HG02884 (cell line): ENCODE results near the gene ARHGAP28.

ENCODE experiments used
- ATAC-seq: cut with Tn5 transposase; IDR thresholded peaks from one replicate; pipeline ENCODE4 v1.9.1; 2021; ENCODE audit warnings: mild to moderate bottlenecking, moderate library complexity; ENCODE audit not compliant: unreplicated experiment

The ARHGAP28 gene

DNA sequence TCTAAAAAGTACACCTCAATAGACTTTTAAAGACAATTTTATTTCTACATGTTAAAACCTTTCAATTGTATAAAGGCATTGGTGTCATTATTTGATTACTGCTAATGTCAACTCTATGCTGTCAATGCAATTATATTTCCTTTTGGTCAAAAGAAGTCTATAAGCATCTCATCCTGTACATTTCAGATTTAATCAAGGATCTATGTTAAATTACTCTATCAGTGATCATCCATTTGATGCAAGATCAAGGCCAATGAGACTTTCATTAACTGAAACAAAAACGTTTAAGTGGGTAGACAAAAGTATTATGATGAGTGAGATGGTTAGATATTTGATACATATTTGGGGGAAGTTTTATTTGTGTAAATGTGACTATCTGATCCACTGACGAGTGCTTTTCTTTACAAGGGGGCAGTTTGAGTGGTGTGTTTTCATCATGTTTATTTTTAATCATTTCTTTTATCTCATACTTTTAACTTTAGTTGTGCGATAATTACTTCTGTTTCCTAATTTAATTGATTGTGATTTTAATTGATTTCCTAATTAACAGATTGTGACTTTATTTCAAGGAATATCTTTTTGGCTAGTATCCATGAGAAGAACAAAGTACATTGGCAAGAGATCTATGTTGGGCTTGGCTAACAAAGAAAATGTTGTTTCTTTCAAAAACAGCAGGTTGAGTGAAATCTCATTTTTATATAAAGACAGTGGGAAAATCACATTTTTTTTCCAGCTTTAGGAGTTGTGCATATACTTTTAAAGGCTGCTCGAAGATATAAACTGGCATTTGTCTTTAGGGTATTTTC lies 1.1 kb downstream of the ARHGAP28 start:
- ATAC-seq = no peak

- ATAC-seq = no peak
Measured at GRCh38 chr18:6731222-6731596, 1.7 kb downstream of the ARHGAP28 start.

GRCh38 chr18:6732952-6733351 lies 3.4 kb downstream of the ARHGAP28 start:
- no peak for ATAC-seq

DNA sequence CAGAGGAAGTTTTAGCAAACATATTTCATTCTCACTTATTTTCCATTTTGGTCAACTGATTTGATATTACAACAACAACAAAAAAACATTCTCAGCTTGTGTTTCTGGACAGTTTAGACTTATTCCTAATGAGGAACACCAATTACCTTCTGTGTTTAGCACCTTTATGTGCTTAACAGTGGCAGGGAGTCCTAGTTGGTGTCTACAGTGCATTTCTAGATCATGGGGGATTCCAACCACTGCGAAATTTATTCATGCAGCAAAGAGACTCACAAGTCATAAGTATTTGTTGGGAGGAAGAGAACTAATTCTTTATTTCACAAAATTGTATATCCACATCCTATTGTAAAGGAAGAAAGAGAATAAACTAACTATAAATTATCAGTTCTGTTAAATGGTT lies 4.2 kb downstream of the ARHGAP28 start:
- ATAC-seq = no peak

DNA sequence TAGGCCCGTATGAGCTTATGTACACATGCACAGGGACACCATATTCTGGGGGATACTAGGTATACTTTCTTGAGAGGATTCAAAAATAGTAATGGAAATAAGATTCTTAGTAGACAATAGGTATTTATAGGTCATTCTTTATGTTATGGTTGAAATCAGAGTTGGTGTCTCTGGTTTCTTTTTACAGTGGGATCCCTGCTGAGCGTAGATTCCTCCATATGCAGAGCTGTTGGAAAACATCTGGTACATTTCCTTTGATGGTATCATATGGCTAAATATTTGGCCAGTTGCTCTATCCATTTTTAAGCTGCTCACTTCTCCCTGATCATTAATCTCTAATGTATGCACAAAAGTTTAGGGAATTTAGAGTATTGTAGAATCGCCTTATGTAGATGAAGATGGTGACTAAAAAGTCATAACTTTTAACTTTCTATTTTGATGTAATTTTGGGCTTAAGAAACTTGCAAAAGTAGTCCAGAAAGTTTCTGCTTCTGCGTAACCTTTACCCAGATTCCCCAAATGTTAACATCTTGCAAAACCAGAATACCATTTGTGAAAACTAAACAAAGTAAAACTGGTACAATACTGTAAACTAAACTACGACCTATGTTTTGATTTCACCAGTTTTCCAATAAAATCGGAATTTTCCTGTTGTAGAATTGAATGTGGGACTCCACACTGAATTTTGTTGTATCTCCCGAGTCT lies 5.4 kb downstream of the ARHGAP28 start:
- ATAC-seq = no peak

GRCh38 chr18:6737833-6738232 lies 8.3 kb downstream of the ARHGAP28 start:
- ATAC-seq = no peak

- no peak for ATAC-seq
Measured at GRCh38 chr18:6738622-6739021, 9.1 kb downstream of the ARHGAP28 start.

- ATAC-seq = no peak
Measured at GRCh38 chr18:6741232-6741663, 11.7 kb downstream of the ARHGAP28 start.

DNA sequence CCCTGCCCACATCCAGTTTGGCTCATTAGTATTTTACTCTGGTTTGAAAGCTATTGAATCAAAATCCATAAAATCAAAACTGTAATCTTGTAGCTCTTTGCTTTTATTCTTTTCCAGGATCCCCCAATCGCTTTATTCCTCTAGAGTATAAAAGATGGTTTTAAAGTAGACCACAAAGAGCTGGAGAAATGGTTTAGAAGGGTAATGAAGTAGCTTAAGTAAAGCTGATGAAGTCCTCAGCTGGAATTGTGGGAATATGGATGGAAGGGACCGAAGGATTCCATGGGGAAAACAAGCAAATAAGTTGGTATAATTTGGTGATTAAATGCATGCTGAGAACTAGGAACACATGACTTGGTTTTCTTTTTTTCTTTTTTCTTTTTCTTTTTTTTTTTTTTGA lies 12.3 kb downstream of the ARHGAP28 start:
- no peak for ATAC-seq

DNA sequence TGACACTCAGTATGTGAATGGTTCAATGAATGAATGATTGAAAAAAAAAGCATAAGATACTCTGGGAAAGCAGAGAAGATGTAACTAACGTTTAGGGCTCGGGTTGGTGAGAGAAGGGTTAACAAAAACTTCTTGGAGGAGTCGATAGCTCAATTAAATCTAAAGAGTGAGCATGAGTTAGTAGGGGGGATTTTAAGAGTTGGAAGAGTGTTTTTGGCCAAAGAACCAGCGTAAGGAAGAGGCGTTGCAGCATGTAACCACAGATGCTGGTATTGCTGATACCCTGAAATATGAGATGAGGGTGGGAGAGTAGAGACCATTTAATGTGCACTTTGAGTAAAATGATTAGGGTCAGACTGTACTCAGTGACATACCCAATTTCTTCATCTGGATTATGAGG lies 14.5 kb downstream of the ARHGAP28 start:
- ATAC-seq = no peak

GRCh38 chr18:6744816-6745455 lies 15.4 kb downstream of the ARHGAP28 start:
- no peak for ATAC-seq

- ATAC-seq = no peak
Measured at GRCh38 chr18:6745504-6746031, 16.1 kb downstream of the ARHGAP28 start.

DNA sequence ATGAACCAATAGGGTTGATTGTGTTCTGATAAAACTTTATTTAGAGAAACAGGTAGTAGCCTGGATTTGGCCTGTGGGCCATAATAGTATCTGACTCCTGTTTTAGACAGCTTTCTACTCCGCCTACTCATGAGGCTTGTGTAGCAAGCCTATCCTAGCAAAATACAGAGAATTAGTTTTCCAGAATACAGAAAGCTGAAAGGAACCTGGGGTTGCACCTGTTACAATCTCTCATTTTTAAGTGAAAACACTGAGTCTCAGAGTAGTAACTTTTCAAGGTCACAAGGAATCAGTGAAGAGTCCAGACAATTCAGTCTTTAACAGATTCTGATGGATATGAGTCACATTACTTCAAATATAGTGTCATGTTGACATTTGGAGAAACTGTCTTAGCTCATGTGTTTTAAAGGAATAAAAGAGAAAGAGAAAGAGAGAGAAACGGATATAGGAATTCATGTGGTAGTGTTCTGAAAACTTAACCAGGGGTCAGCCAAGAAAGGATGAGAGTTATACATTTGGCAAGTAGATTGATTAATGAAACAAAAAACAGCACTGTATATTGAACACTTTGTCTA lies 17.0 kb downstream of the ARHGAP28 start:
- no peak for ATAC-seq

DNA sequence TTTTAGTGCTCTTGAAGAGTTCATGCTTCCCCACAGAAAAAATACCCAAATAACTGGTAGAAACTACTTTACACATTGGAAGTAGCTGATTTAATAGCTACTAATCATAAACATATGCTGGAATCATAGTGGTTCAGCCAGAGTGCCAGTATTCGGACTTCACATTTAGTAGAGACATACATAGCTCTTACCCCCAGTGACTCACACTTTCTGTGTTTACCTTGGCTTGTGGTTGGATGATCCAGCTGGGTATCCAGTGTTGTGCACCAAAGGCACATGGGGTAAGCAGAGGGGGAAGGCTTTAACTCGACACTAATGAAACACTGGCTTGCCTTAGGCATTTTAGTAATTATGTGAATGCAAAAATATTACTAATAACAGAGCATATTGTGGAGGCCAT lies 18.1 kb downstream of the ARHGAP28 start:
- ATAC-seq = no peak

- no peak for ATAC-seq
Measured at GRCh38 chr18:6748241-6748640, 18.7 kb downstream of the ARHGAP28 start.

- ATAC-seq = no peak
Measured at GRCh38 chr18:6750411-6750810, 20.9 kb downstream of the ARHGAP28 start.

GRCh38 chr18:6751222-6751621 lies 21.7 kb downstream of the ARHGAP28 start:
- ATAC-seq = no peak

DNA sequence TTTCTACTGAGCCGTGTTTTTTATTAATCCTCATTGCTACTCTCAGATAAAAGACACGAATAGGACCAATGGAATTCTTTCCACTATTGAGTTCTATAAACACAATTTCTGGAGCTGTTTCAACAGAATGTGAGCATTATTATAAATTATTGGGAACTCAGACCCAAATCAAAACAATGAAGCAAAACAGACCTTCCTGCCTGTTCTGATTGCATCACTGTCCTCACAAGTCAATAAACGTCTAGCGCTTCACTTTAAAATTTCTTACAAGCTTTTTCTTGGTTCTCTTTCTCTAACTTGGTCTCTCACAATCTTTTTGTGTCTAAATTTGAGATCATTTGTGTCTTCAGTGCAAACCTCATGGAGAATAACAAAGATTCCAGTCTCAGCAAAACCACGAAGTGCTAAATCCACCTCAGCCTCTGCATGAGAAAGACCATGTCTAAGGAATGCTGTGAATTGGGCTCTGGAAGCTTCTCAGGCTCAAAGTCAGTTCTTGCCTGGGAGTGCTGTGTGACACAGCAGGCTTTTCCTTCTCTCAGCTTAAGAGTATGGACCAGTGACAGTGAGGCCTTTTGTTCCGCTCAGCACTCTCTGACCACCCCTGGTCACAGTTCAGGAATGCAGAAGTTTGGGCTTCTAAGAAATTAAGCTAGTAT lies 22.8 kb downstream of the ARHGAP28 start:
- no peak for ATAC-seq

GRCh38 chr18:6755107-6755506 lies 25.6 kb downstream of the ARHGAP28 start:
- no peak for ATAC-seq

DNA sequence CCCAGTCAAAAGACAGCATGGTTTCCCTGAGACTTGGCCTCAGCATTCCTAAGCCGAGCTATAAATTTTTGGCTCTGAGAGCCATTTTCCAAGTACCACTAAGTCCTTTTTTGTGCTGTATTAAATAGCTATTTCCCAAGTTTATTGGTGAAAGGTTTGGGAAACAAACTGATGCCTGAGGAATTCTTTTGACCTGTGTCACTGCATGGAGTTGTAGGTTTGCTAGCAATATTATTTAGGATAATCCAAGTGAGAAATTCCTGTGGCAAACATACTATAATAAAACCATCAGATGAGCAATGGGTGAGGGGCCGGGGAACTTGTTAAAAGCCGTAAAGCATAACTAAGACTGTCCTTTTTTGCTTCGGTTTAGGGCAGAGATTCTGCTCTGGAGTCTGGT lies 28.4 kb downstream of the ARHGAP28 start:
- no peak for ATAC-seq

GRCh38 chr18:6759579-6759978 lies 30.1 kb downstream of the ARHGAP28 start:
- ATAC-seq = no peak
